ENCODE results near the gene H3-3A.

The H3-3A gene

DNA sequence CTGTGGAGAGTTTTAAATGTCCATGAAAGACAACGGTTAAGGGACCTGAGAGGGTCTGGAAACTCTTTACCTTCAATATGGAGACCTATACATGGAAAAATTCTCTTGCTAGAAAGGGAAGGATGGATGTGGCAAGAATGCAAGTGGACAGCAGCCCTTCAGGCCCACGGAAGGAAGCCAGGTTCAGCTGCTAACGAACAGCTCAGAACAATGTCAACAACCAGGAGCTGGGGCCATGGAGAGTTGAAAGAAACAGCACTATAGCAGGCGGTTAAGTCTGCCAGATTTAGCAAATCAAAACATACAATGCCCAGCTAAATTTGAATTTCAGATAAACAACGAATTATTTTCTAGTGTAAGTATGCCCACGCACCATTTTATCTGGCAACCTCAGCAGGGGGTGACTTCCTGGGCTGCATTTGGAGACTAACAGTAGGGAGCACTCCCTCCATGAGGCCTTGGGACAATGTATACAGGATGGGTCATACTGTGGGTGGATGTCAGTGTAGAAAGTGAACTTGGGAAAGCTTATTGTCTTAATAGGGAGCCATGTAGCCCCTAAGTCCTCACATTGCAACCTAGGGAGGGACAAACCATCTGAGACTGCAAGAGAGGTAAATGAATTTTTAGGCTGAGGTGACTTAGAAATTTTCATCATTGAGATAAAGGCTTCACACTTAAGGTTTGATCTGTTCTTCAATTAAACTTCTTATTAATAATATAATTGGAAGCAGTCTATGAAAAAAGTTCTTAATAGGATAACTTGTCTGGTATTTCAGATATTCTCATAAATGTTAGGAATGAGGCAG is 7.8 kb upstream of the H3-3A start:
- DNase-seq = no peak

DNA sequence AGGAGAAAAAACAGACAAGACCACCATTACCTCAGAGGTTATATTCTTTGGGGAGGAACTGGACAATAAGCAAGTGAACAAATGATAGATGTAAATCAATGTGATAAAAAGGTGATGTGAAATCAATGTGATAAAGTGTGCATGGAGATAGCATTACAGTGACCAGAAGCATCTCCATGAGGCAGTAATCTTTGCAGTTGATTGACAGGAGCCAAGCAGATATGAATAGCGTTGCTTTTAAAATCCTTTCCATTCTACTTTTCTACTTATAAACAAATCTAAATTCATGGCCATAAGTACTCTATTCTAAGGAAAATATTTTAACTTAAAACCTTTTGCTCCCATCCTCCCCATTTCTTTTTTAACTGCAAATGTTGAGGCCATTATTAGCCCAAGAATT is 2.8 kb upstream of the H3-3A start:
- DNase-seq = no peak

DNA sequence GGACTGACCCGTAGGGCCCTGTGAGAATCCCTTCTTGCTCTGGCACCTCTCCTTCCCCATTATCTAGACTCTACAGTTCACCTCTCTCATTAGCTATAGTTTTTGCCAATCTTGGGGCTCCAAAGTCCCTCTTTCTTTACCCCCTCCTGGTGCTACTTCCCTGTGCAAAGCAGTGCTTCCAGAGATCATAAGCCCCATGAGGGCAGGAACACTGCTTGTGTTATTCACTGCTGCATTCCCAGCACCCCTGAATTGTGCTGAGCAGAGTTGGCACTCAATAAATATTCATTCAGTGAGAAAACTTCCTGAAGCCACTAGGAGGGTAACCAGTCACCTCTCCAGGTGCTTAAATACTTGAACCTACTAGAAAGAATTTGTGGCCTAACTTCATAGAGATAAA is 2.1 kb upstream of the H3-3A start:
- DNase-seq = no peak

DNA sequence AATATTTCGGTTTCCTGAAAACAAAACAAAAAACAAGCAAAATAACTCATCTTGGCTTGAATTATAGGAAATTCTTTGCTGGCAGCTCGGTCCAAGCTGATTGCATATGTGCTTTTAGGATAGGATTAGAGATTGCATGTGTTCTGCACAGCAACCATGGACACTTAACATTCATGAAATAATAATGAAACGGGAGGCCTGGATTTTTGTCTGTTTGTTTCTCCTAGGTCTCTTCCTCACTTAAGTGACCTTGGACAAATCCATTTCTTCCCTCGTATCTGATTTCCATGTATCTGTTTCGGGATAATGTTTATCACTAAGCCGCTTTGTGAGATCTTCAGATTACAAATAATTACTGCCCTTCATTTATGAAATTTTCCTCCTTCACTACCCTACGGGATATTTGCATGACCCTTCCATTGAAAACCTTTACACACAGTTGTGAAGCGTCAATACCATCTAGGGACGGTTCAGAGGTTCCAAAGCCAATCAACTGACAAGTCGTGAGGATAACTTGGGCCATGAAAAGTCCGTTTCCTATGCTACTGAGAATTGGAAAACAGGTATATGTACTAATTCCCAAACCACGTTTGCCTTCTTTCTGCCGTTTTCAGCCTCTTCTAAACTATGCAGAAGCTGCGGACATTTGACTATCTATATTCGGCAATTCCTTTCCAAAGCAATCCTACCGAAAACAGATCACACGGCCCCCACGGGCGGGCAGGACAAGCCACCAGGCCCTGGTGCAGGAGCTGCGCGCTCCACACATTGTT is 1.3 kb upstream of the H3-3A start:
- DNase-seq = peak; percentile 69

DNA sequence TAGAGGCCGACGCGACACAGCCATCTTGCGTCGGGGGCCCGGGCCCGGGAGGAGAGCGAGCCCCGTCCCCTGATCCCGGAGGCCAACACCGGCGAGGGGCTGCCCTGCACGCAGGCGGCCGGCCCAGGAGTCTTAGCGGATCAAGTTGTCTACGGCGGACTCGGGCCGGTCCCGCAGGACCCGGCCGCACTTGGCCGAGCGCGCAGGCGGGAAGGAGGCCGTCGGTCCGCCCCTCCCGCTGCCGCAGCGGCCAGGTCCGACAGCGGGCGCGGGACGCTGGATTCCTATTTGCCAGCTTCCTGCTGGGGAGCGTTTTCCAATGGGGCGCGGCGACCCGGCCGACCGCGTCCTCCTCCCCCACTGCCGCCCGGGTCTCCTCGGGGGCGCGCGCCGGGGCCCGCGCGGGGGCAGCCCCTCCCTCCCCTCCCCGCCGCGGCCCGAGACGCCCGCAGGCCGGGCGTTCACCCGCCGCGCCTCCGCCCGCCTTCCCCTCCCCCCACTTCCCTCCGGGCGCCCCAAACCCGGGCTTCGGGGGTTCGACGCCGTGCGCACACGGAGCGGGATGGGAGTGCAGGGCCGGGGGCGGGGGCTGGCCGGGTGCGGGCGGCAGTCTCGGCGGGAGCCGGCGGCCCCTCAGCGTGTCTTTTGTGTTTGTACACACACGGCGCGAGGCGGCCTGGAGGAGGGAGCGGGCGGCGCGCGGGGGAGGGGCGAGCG is 517 bp upstream of the H3-3A start:
- DNase-seq = peak; percentile 79

DNA sequence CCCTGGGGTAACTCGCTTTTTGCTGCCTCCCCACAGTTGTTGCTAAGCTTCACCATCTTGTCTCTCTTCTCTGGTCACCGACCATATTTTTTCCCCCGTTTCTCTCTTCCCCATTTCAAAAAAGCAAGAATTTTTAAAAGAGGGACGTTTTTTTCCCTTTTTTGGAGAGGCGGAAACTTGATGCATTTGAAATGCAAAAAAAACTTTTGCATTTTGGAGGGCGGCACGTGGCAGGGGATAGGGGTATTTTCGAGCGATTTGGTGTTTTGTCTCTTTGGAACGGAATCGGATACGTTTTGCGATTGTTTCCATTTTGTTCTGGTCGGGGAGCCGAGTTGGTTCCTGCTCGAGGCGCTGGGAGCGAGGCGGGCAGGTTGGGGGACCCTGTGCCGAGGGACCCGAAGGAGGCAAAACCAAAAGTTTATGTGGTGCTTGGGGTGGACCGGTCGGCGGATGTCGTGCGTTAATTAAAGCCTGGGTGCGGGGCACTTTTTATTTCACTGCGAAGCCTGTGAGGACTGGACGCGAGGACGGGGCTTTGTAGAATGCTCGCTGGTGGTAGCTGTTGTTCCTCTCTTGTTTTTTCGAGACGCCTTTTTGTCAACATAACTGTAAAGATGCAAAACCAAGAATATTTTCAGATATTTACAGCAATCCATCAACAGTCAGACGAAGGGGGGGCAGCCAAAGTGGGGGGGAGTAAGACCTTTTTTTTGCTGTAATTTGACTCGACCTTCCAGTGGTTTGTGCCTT is 884 bp downstream of the H3-3A start:
- peak; percentile 84 for DNase-seq

DNA sequence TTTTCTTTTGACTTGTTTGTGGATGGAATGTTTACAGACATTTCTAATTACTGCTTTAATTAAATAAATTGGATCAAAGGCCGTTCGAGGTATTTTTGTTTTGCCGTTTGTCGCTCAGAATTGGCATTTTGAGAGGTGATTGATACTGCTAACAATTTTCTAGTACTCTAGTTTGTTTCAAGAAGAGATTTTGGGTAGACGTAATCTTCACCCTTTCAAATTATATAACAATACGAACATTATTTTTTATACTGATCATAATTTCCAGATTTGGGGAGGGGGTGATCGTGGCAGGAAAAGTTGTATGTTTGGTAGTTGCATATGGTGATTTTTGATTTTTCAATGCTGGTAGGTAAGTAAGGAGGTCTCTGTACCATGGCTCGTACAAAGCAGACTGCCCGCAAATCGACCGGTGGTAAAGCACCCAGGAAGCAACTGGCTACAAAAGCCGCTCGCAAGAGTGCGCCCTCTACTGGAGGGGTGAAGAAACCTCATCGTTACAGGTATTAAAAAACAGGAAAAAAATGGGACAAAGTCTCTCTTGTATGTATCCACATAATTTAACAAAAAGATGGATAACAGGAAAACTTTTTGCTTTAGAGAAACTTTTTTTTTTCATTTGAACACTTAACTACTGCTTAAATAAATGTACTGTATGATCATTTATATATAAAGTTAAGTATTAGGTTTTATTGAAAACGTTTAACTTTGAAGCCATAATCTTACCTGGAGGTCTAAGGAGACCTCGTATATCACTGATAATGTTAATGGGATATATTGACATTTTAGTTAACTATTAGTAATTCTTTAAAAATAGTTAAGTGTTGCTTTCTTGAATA is 1.7 kb downstream of the H3-3A start:
- DNase-seq = peak; percentile 61

DNA sequence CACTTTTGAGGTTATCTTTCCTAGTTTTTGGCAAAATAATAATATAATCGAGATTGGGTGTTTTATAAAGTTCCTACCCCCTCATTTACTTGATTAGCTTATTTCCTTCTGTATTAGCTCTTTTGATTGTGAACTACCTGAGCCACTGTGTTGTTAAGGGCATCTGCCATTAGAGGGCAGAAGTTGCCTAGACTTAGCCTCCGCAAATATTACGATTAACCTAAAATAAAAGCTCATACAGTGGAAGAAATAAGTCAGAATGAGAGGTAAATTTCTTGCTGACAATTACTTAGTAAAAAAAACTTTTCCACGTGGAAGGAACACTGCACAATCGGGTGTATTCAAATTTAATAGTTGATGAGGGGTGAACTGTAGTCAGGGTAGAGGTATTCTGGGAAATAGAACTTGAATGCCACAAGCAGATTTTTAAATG is 2.3 kb downstream of the H3-3A start:
- DNase-seq = peak; percentile 61

DNA sequence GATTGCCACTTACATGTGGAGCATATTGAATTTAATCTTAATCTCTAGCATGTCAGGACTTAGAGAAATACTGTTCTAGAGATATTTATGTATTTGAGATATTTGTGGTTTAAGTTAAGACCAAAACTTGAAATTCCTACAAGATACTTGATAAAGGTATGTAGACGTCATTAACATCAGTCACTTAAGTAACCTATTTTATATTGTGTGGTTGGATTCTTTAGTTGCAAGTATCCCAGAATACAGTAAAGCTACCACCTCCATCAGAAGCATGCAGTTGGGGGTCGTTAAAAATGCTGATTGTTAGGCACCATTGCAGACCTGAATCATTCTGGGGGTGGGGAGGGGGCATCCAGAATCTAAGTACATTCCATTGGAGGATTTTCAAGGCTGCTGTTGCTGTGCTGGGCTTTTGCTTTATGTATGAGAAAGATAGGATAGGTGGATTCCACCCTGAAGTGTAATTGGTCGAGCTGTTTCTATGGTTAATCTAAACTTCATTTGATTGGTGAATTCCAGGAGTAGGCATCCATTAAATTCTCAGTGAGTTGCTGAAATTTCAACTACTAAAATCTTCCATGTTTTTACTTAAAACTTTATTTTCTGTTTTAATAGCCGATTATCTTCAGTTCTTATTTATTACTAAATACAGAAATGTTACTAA is 4.0 kb downstream of the H3-3A start:
- no peak for DNase-seq

DNA sequence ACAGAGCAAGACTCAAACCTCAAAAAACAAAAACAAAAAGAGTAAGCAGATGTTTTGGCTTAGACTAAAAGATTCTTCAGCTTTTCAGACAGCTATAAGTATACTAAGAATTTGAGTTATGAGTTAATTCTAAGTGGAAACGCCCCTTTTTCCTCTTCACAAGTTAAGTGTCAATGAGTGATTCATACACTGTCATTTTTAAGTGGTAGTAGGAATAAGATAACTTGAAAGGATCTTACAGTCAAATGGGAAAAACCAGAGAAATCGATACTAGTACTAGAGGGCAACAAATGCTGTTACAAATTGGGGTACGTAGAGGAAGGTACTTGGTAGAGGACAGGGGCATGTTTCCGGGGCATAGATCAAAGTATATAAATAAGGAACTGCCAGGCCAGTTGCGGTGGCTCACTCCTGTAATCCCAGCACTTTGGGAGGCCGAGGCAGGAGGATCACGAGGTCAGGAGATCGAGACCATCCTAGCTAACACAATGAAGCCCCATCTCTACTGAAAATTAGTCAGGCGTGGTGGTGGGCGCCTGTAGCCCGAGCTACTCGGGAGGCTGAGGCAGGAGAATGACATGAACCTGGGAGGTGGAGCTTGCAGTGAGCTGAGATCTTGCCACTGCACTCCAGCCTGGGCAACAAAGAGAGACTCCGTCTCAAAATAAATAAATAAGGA is 7.4 kb downstream of the H3-3A start:
- no peak for DNase-seq

DNA sequence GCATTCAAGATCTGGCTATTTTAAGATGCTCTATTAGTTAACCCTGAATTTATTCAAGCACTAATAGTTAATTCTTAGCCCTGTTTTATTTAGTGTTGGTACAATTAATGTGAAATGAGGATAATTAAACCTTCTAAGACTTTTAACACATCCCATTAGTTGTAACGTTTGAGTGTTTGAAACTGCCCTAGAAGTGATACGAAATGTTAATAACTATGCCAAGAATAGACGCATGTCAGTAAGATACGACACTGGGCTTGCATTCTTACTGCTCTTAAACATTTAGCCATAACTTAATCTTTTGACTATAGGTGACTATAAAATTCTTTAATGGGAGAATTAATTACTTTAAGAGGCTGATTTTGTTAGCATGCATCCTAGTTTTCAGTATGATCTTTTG is 9.8 kb downstream of the H3-3A start:
- DNase-seq = no peak

DNA sequence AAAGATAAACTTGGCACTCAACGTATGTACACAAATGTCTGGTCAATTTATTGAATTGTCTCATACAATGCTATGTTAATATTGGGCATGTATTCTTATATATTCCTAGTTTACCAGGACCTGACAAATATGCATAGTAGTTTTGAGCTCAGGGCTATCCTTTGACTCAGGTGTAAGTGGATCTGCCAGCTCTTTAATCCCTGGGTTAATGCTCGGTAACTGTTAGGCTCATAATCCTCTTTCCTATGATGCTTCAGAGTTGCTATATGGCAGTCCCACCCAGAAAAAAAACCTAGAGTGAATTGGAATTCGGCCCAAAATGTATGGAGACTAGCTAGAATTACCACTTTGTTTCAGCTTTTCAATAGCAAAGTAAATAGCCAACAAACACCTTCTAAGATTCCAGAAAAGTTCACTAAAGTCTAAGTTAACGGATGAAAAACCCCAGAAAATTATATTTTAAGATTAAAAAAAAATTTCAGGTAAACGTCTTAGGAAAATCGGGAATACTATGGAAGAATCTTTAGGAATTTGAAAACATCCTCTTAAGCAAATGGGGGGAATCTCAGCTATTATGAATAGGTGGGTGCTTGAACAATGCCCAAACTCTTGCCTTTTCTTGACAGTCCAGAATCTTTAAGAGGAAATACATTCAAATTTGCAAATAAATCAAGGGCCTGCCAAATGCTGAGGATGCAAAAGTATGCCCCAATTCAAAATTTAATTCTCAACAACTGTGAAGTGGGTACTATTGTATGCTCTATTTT is 10.9 kb downstream of the H3-3A start:
- no peak for DNase-seq

DNA sequence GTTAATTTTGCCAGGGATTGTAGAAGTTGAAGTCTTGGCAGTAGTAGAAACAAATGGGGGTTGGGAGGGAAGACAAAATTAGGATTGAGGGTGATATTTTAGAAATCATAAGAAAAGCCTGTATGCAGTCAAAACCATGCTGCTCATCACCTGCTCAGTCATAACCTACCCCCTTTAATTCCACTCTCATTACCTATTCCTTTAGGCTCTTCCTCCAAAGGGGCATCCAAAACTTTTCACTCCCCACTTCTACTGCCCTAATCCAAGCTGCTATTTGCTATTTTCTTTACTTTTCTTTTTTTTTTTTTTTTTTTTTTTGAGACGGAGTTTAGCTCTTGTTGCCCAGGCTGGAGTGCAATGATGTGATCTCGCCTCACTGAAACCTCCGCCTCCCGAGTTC is 11.5 kb downstream of the H3-3A start:
- DNase-seq = no peak

DNA sequence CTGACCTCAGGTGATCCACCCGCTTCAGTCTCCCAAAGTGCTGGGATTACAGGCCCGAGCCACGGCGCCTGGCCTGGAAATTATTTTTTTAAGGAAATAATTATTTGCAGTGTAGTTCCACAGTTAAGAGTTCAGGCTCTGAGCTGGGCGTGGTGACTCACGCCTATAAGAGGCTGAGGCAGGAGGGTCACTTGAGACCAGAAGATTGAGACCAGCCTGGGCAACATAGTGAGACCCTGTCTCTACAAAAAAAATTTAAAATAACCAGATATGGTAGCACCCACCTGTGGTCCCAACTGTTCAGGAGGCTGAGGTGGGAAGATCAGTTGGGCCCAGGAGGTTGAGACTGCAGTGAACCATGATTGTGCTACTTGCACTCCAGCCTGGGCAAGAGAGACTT is 13.9 kb downstream of the H3-3A start:
- no peak for DNase-seq

DNA sequence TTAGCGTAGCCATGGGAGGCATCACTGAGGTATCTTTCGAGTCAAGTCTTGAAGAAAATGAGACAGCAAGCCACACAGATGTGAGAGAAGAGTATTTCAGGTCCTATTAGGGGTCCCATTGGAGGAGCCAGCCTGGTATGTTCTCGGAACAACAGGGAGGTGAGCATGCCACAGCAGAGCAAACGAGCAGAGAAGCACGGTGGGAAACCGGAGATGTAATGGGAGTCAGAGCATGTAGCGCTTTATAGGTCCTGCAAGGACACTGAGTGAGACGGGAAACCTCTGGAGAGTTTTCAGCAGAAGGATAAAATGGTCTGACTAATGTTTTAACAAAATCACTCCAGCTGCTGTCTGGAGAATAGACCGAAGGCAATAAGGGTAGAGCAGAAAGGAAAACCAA is 15.9 kb downstream of the H3-3A start:
- DNase-seq = no peak

DNA sequence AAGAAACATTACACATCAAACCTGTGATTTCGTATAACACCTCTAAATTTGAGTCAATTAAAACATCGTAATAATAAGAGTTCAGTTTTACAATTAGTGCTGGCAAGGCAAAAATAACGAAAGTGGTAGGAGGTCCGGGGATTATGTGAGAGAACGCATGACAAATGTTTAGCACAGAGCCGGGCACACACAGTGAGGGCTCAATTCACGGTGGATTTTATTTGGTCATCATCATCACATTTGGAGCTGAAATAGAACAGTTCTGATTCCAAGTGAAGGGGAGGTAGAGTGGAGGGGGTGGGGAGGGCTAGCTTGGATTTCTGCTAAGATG is 20.0 kb downstream of the H3-3A start:
- DNase-seq = no peak

DNA sequence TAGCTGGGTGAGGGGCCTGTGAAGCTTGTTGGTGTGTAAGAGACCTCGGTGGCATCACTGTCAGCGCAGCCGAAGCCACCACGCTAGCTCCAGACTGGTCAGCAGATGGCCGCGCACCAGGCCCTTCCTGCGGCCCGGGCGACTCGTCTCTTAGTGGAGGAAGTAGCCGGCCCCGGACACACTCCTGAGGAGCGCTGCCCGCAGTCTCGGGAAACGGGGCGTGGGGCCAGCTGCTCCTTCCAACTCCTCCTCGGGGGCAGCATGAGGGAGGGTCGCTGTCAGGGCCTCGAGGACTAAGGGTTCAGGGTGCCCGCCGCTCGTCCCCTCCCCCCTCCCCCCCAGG is 20.4 kb downstream of the H3-3A start:
- no peak for DNase-seq

DNA sequence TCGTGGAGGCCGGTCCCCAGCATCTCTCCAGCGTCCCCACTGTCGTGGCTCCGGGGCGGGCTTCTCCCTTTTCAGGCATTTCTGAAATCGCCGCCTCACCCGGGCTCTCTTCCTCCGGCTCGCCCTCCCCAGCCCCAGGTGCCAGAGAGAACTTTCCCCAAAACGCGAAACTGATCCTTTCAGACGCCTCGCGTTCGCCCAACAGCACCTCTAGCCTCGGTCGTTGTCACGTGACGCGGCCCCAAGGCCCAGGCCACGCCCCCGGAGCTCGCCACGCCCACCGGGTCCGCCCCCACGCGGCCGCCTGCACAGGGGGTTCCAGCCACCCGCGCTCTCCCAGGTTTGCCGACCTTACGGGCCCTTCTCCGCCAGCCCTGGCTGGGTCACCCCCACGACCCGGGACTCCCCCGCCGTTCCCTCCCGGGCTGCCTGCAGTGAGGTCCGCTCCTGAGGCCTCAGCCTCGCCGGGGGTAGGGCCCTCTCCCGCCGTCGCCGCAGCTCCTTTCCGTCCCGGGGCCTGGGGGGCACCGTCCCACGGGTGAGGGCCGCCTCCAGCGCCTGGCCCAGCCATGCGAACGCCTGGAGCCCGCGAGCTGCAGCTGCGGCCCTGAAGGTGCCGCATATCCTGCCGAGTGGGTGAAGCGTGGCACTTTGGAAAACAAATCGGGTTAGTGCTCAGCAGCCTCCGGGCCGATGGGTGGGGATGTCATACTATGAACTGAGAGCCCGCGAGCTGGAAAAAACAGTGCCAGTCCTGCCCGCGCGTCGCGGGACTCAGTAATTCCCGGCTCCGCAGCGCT is 21.0 kb downstream of the H3-3A start:
- DNase-seq = peak; percentile 68

DNA sequence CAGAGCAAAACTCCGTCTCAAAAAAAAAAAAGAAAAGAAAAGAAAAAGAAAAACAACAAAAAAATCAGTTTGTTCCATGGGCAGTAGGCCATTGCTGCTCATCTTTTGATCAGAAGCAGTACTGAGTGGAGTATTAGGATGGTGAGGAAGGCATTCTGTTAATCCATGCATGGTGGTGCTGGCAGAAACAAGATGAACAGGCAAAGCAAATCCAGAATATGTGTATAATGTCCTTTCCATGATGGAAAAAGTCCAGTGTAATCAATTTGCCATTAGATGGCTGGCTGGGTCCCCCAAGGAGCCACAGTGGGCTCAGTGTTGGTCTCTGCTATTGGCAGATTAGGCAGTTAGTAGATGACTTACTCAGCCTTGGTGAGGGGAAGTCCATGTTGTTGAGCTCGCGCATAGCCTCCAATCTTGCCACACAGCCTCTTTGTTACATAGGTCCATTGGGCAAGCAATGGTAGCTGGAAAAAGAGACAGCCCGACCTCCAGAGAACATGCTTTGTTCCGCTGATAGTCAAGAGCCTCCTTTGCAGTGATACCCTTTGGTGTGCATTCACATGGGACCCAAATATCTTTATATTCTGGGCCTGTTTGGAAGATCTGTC is 23.3 kb downstream of the H3-3A start:
- no peak for DNase-seq

All from NCI-H1092 treated with DMSO at 0.1 percent for 48 hours (cell line).